IgD-negative memory B cell (primary cell): ENCODE measurements around the gene ZNF268. TPM values are rescaled to one million over a fixed set of nuclear protein-coding genes. Genes with fewer than 3 reads are reported as not detected.

Experiments used
- H3K27ac Mint-ChIP-seq, 3 donors: one replicate each; pipeline ENCODE4 v1.8.0; 2020 to 2022; ENCODE audit warnings: mild to moderate bottlenecking in 3 of 3, mixed read lengths in 3 of 3, moderate library complexity in 1 of 3
- H3K27me3 Mint-ChIP-seq: one replicate; pipeline ENCODE4 v1.8.0; 2021; ENCODE audit warnings: mixed read lengths
- H3K36me3 Mint-ChIP-seq: one replicate; pipeline ENCODE4 v1.8.0; 2020; ENCODE audit warnings: mild to moderate bottlenecking, mixed read lengths
- H3K4me1 Mint-ChIP-seq, 3 donors: one replicate each; pipeline ENCODE4 v1.8.0; 2020 to 2022; ENCODE audit warnings: mixed read lengths in 3 of 3, mild to moderate bottlenecking in 1 of 3
- H3K4me3 Mint-ChIP-seq, 4 donors: one replicate each; pipeline ENCODE4 v1.8.0; 2020 to 2022; ENCODE audit warnings: mild to moderate bottlenecking in 4 of 4, mixed read lengths in 4 of 4, moderate library complexity in 3 of 4
- H3K9me3 Mint-ChIP-seq, 3 donors: one replicate each; pipeline ENCODE4 v1.8.0; 2020 to 2021; ENCODE audit warnings: mixed read lengths in 3 of 3, mild to moderate bottlenecking in 1 of 3
- polyA plus RNA-seq: library from polyadenylated mRNA; unstranded; fragments of 300-500 nt; fragmentation: Illumina TruSeq; gene quantifications from one replicate; pipeline ENCODE4 v1.2.3, GENCODE V29; 2021

ZNF268 gene
- 20.4 TPM for polyA plus RNA-seq

- H3K4me1 Mint-ChIP-seq, result peaks cover 5 to 16% (median 9%) of the 10 kb centered on the region in 3 donors
- H3K36me3 Mint-ChIP-seq, result peaks cover 33% of the 10 kb centered on the region
Measured at GRCh38 chr12:133181238-133181959, at the start of gene ZNF268. Gene ZNF268, plus strand, starts transcription at chr12:133181495. Its CDS starts 503 bp downstream, at chr12:133181998.

GRCh38 chr12:133135747-133136146 is 45.5 kb upstream of the ZNF268 start:
- Mint-ChIP-seq H3K27ac (peak overlapping the region in 2 of 3 donors; percentile 8 to 13), H3K9me3 (peaks cover 40 to 62% (median 49%) of the 10 kb centered on the region in 3 donors), H3K4me3 (peak overlapping the region in 1 of 4 donors; percentile 34)

More at GRCh38 chr12:133181238-133181959, at the start of gene ZNF268:
- Mint-ChIP-seq H3K27ac (peak within 1 kb of the TSS; percentile 90 to 95 (median 93)), H3K4me3 (peak within 1 kb of the TSS; percentile 91 to 98 (median 95)), H3K27me3 (no peaks in the 10 kb centered on the region), H3K9me3 (peaks cover 19 to 46% (median 41%) of the 10 kb centered on the region in 3 donors)

GRCh38 chr12:133145981-133146380 is 35.3 kb upstream of the ZNF268 start:
- no peak overlapping the region for H3K4me3 Mint-ChIP-seq
- peaks cover 0 to 4% (median 1%) of the 10 kb centered on the region in 3 donors for H3K4me1 Mint-ChIP-seq
- H3K27me3 Mint-ChIP-seq, result no peaks in the 10 kb centered on the region
- peaks cover 56% of the 10 kb centered on the region for H3K36me3 Mint-ChIP-seq
- H3K9me3 Mint-ChIP-seq, result peaks cover 19 to 37% (median 37%) of the 10 kb centered on the region in 3 donors
- peak overlapping the region in 1 of 3 donors; percentile 48 for H3K27ac Mint-ChIP-seq

More at GRCh38 chr12:133135747-133136146, 45.5 kb upstream of the ZNF268 start:
- H3K4me1 Mint-ChIP-seq, result peaks cover 9 to 11% (median 10%) of the 10 kb centered on the region in 3 donors
- H3K36me3 Mint-ChIP-seq, result peaks cover 40% of the 10 kb centered on the region
- no peaks in the 10 kb centered on the region for H3K27me3 Mint-ChIP-seq

- Mint-ChIP-seq H3K9me3 (peaks cover 27 to 66% (median 58%) of the 10 kb centered on the region in 3 donors), H3K36me3 (peaks cover 45% of the 10 kb centered on the region), H3K4me1 (peaks cover 0 to 2% (median 0%) of the 10 kb centered on the region in 3 donors), H3K27ac (no peak overlapping the region), H3K4me3 (peak overlapping the region in 1 of 4 donors; percentile 28), H3K27me3 (no peaks in the 10 kb centered on the region)
Measured at GRCh38 chr12:133156125-133156690, 25.1 kb upstream of the ZNF268 start.

GRCh38 chr12:133165776-133166175 is 15.5 kb upstream of the ZNF268 start:
- Mint-ChIP-seq H3K36me3 (no peaks in the 10 kb centered on the region), H3K27me3 (no peaks in the 10 kb centered on the region), H3K9me3 (peaks cover 17 to 39% (median 26%) of the 10 kb centered on the region in 3 donors), H3K27ac (no peak overlapping the region), H3K4me3 (no peak overlapping the region), H3K4me1 (no peaks in the 10 kb centered on the region)

GRCh38 chr12:133172491-133172890 is 8.8 kb upstream of the ZNF268 start:
- no peaks in the 10 kb centered on the region for H3K4me1 Mint-ChIP-seq
- H3K36me3 Mint-ChIP-seq, result peaks cover 3% of the 10 kb centered on the region
- H3K4me3 Mint-ChIP-seq, result no peak overlapping the region
- H3K27ac Mint-ChIP-seq, result no peak overlapping the region
- no peaks in the 10 kb centered on the region for H3K27me3 Mint-ChIP-seq
- H3K9me3 Mint-ChIP-seq, result peaks cover 25 to 38% (median 26%) of the 10 kb centered on the region in 3 donors

- Mint-ChIP-seq H3K27me3 (no peaks in the 10 kb centered on the region), H3K4me1 (no peaks in the 10 kb centered on the region), H3K27ac (no peak overlapping the region), H3K4me3 (no peak overlapping the region), H3K36me3 (peaks cover 4% of the 10 kb centered on the region), H3K9me3 (peaks cover 26 to 41% (median 32%) of the 10 kb centered on the region in 3 donors)
Measured at GRCh38 chr12:133174901-133175300, 6.4 kb upstream of the ZNF268 start.

GRCh38 chr12:133180669-133181068 is 626 bp upstream of the ZNF268 start:
- no peaks in the 10 kb centered on the region for H3K27me3 Mint-ChIP-seq
- H3K36me3 Mint-ChIP-seq, result peaks cover 28% of the 10 kb centered on the region
- peak overlapping the region in 1 of 3 donors; percentile 93 for H3K27ac Mint-ChIP-seq
- H3K4me1 Mint-ChIP-seq, result peaks cover 5 to 16% (median 9%) of the 10 kb centered on the region in 3 donors
- H3K9me3 Mint-ChIP-seq, result peaks cover 22 to 47% (median 45%) of the 10 kb centered on the region in 3 donors
- H3K4me3 Mint-ChIP-seq, result peak overlapping the region in 2 of 4 donors; percentile 37 to 95

- peaks cover 82% of the 10 kb centered on the region for H3K36me3 Mint-ChIP-seq
- no peak overlapping the region for H3K27ac Mint-ChIP-seq
- H3K27me3 Mint-ChIP-seq, result no peaks in the 10 kb centered on the region
- H3K4me3 Mint-ChIP-seq, result peak overlapping the region in 1 of 4 donors; percentile 53
- peaks cover 24 to 58% (median 46%) of the 10 kb centered on the region in 3 donors for H3K9me3 Mint-ChIP-seq
- H3K4me1 Mint-ChIP-seq, result peaks cover 0 to 3% (median 1%) of the 10 kb centered on the region in 3 donors
Measured at GRCh38 chr12:133190176-133190575, 8.9 kb downstream of the ZNF268 start.

- Mint-ChIP-seq H3K4me3 (no peak overlapping the region), H3K27me3 (no peaks in the 10 kb centered on the region), H3K27ac (no peak overlapping the region), H3K4me1 (peaks cover 0 to 3% (median 0%) of the 10 kb centered on the region in 3 donors), H3K9me3 (peaks cover 21 to 53% (median 40%) of the 10 kb centered on the region in 3 donors), H3K36me3 (peaks cover 66% of the 10 kb centered on the region)
Measured at GRCh38 chr12:133192847-133193246, 11.6 kb downstream of the ZNF268 start.

- Mint-ChIP-seq H3K27me3 (no peaks in the 10 kb centered on the region), H3K27ac (no peak overlapping the region), H3K4me1 (no peaks in the 10 kb centered on the region), H3K4me3 (no peak overlapping the region), H3K36me3 (peaks cover 37% of the 10 kb centered on the region), H3K9me3 (peaks cover 11 to 55% (median 42%) of the 10 kb centered on the region in 3 donors)
Measured at GRCh38 chr12:133201888-133202287, 20.6 kb downstream of the ZNF268 start.

GRCh38 chr12:133202493-133203343 is 21.4 kb downstream of the ZNF268 start:
- H3K4me3 Mint-ChIP-seq, result no peak overlapping the region
- no peaks in the 10 kb centered on the region for H3K27me3 Mint-ChIP-seq
- peaks cover 11 to 57% (median 42%) of the 10 kb centered on the region in 3 donors for H3K9me3 Mint-ChIP-seq
- H3K36me3 Mint-ChIP-seq, result peaks cover 37% of the 10 kb centered on the region
- no peak overlapping the region for H3K27ac Mint-ChIP-seq
- H3K4me1 Mint-ChIP-seq, result no peaks in the 10 kb centered on the region

GRCh38 chr12:133203344-133204263 is 22.3 kb downstream of the ZNF268 start:
- Mint-ChIP-seq H3K9me3 (peaks cover 14 to 62% (median 45%) of the 10 kb centered on the region in 3 donors), H3K27ac (no peak overlapping the region), H3K27me3 (no peaks in the 10 kb centered on the region), H3K4me3 (no peak overlapping the region), H3K36me3 (peaks cover 38% of the 10 kb centered on the region), H3K4me1 (peaks cover 0 to 1% (median 0%) of the 10 kb centered on the region in 3 donors)

- Mint-ChIP-seq H3K4me3 (no peak overlapping the region), H3K27me3 (no peaks in the 10 kb centered on the region), H3K4me1 (peaks cover 0 to 2% (median 0%) of the 10 kb centered on the region in 3 donors), H3K9me3 (peaks cover 14 to 63% (median 45%) of the 10 kb centered on the region in 3 donors), H3K27ac (no peak overlapping the region), H3K36me3 (peaks cover 39% of the 10 kb centered on the region)
Measured at GRCh38 chr12:133204264-133204603, 22.9 kb downstream of the ZNF268 start.
